GM18526 (cell line): Measurements from ENCODE around the gene EDA.

ENCODE experiments used
- POLR2A ChIP-seq: IDR thresholded peaks from 3 replicates; pipeline ENCODE4 v1.6.1; 2011; ENCODE audit not compliant: insufficient read length; ENCODE audit errors: extremely low read depth

EDA gene

GRCh38 chrX:69670001-69670555, 54.2 kb downstream of the EDA start:
- no peak for TF ChIP-seq POLR2A

DNA sequence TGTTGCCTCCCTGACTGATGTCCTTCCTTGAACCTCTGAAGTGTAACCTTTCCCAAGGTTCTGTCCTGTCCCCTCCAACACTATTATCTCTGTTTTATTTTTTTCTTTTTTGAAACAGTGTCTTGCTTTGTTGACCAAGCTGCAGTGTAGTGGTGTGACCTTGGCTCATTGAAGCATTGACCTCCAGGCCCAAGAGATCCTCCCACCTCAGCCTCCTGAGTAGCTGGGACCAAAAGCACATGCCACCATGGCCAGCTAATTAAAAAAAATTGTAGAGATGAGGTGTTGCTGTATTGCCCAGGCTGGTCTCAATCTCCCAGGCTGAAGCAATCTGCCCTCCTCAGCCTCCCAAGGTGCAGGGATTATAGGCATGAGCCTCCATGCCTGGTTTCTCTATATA, 59.0 kb downstream of the EDA start:
- no peak for TF ChIP-seq POLR2A

DNA sequence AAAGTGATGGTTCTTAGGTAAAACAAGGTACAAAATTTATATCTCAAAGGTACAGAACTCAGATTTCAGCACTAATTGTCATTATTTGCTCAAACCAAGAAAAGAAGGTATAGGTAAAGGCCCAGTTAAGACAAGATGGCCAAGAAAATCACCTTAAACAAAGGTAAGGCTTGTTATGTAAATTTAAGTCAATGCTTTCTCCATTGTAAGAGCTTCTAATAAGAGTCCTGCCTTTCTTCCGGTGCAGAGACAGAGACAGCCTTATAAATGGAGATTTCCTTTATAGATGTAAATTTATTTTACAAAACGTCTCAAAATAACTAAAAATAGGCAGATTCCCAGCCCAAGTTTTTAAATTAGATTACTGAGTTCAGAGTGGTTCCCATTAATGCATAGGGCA, 89.9 kb downstream of the EDA start:
- no peak for TF ChIP-seq POLR2A

GRCh38 chrX:69718102-69718501, 102.2 kb downstream of the EDA start:
- no peak for TF ChIP-seq POLR2A

GRCh38 chrX:69724307-69724706, 108.4 kb downstream of the EDA start:
- no peak for TF ChIP-seq POLR2A

GRCh38 chrX:69740317-69740716, 124.4 kb downstream of the EDA start:
- no peak for TF ChIP-seq POLR2A

DNA sequence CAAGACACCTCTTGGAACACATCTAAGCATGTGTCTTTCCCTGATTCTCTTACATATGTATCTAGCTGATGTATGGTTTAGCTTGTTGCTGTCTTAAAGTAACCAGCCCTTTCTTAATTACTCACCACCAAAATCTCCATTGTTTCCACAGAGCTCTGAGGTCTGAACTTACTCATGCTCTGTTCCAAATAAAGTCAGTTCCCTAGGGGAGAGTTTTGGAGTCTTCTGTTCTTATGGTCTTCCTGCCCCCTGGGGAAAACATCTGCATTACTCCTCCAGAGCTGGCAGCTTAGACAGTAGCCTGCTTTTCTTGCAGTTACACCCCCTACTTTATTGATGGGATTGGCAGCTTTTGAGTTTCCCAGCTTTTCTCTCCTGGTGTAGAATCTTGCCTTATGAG, 125.8 kb downstream of the EDA start:
- no peak for TF ChIP-seq POLR2A

DNA sequence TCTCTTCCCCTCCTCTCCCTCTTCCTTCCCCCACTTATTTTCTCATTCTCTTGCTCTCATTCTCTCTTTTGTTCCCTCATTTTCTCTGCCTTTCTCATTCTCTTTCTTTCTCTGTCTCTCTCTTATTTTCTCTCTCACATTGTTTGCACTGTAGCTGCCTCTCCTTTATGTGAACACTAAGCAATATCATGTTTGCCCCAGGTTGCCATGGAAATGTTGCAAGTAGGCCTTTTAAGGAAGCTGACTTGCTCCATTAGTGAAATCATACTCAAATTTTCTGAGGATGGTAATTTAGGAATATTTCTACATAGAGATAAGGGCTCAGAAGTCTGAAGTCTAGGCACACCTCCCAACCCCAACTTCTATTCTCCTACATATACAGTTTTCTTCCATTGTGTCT, 130.1 kb downstream of the EDA start:
- TF ChIP-seq POLR2A, result no peak

DNA sequence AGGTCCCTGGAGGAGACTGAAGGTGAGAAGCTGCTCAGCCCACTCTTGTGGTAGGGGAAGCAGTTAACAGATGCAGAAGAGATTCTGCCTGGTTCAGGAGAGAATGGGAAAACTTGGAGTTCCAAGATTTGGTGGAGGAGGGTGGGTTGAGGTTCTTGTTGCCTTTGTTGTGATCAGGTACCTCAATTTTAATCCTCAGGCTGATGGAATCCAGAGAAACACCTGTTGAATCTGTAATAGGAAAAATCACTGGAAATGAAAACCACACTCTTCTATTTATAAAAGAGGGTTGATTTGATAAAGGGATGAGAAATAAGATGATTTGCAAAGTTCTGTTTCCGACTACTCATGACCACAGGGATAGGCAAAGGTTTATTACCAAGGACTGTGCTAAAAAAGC, 132.1 kb downstream of the EDA start:
- no peak for TF ChIP-seq POLR2A

GRCh38 chrX:69759921-69760625, 144.2 kb downstream of the EDA start:
- no peak for TF ChIP-seq POLR2A

GRCh38 chrX:69761633-69762032, 145.7 kb downstream of the EDA start:
- no peak for TF ChIP-seq POLR2A

- TF ChIP-seq POLR2A, result no peak
Observed at GRCh38 chrX:69762340-69762739, 146.4 kb downstream of the EDA start.

GRCh38 chrX:69793260-69793935, 177.5 kb downstream of the EDA start:
- no peak for TF ChIP-seq POLR2A

DNA sequence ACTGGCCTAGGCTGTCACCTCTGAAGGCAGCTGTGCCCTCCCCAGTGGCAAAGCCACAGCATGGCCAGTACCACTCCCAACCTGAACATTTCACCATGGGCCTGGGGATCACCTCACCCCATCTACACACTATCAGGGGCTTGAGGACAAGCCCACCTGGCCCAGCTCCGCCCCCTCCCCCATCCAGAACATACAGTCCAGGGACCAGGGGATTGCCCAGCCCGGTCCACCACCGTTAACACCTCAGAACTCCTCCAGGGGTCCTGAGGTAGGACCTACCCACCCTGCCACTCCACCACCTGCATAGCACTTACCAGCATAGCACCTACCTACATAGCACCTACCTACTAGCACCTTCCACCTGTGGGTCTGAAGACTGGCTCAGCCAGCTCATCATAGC, 179.8 kb downstream of the EDA start:
- TF ChIP-seq POLR2A, result no peak

DNA sequence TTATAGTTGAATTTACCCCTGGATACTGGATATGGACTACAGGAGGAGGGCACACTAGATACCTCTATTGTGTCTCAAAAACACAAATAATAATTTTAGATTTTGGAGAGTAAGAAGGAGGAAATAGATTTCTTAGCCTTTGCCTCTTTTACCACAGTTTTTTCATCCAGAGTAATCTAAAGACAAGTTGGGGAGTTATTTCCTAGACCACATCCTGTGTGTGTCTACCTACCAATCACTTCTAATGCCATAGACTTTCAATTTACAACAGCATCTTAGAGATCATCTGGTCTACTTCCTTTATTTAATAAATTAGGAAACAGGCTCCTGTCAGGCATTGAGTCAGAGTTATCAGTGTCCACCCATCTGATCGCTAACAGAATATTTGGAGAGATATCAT, 191.5 kb downstream of the EDA start:
- TF ChIP-seq POLR2A, result no peak

DNA sequence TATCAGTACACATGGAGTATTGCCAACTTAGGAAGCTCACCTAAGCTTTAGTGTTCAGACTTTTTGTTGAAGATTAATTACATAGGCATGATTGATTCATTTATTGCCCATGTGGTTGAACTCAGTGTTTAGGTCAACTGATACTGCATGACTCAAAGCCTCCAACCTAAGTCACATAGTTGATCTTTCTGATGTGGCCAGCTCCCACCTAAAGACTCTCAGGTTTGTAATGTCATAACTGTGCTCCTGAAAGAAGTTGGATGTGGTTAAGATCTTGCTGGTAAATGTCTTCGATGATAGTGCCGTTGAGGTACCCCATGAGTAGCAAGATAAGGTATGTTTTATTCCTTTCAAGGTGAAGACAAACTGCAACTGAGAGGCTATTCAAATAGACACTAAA, 192.5 kb downstream of the EDA start:
- no peak for TF ChIP-seq POLR2A

DNA sequence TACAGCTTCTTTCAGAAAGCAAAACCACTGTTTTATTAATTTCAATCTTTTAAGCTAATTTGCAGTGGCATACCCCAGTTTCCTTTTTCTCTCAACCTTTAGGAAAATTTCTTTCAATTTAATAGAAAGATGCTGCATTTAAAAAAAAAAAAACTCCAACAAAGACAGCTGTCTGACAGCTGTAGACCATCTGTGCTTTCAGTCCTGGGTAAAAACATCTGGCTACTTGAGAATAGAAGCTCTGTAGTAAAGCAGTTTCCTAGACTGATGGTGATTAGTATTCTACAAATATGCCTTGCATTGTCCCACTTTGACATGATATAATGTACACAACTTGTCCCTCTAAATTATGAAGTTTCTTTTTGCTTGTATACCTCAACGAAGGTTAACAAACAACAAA, 197.8 kb downstream of the EDA start:
- TF ChIP-seq POLR2A, result no peak
